GM19467 (cell line): ENCODE data around the gene DNAAF8.

ENCODE experiments used
- ATAC-seq: cut with Tn5 transposase; IDR thresholded peaks from one replicate; pipeline ENCODE4 v1.9.1; 2021; ENCODE audit warnings: mild to moderate bottlenecking, moderate library complexity; ENCODE audit not compliant: unreplicated experiment

Gene DNAAF8

DNA sequence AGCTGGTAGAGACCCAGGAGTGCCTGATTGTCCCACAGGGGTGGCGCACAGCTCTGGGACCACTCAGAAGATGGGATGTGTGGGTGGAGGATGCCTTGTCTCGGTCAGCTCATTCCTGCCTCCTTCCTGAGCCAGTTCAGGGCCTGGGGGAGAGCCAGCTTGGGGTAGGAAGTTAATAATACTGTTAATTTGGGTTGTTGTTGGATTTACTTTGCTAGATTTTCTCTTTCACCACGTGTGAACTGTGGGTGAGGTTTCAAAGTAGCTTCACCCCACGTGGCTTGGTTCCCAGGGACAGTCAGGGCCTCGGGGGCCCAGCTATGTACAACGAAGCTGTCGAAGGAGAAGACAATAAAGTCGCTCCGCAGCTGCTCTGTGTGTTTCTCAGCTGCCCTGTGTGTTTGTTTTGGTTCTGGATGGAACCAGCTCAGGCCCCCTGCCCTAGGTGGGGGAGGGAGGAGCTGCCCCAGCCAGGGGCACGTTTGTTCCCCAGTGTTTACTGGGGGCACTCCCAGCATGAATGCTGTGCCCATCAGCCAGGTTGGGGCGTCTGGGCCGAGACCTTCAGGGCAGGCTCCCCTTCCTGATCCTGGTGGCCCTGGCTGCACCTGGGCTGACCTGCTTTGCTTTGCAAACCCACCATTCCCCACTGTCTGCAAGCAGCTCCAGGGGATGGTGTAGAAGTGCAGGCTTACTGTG is 38.7 kb upstream of the DNAAF8 start:
- ATAC-seq = no peak

DNA sequence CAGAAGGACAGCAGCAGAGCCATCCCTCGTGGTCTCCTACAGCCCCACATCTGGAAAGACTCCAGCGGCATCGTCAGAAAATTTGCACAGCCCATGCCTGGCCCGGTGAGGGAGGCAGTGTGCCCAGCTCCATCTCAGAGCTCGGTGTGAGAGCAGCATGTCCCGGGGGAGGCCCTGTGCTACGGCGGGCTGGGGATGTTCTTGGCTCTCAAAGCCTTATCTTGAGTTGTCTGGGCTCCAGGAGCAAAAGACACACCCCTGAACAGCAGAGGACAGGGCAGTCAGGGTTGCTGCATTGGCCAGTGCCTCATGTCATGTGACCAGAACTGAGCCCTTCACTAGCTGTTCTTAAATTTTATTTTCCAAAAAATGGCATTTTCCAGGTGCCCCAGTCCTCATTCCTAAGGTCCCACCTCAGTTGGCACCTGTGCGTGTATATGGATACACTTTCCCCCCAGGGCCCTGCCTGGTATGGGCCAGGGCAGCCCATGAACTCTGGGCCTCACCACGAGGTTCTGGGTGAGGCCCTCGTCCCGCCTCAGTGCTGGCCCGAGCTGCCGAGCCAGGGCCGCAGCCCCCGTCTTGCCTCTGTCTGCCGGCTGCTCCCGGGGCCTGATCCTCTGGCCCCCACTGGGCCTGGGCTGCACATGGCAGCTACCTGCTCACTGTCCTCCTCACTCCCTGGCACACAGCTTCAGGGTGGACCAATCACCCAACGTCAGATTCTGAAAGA is 38.0 kb upstream of the DNAAF8 start:
- ATAC-seq = no peak

- ATAC-seq = no peak
These were observed 37.2 kb upstream of the DNAAF8 start for GRCh38 chr16:4696905-4697847.

DNA sequence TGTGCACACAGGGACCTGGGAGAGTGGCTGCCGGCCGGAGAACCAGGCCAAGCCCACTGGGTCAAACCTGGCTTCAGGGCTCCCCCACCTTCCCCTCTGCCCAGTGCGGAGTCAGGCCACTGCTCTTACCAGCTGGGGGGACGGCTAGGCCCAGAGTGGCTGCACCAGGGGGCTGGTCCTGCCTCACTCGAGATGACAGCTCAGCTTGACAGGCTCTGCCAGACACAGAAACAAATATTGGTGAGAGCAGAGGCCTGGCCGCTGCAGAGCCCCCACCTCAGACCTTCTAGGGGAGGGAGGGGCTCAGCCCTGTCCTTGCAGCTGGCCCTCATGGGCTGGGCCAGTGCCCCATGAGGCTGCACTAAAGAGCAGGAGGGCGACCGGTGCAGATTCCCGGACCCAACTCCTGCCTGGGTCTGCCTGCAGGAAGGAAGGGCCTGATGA is 36.5 kb upstream of the DNAAF8 start:
- no peak for ATAC-seq

GRCh38 chr16:4698321-4699045 is 35.9 kb upstream of the DNAAF8 start:
- ATAC-seq = no peak

- ATAC-seq = no peak
These were observed 35.2 kb upstream of the DNAAF8 start for GRCh38 chr16:4699046-4699556.

- no peak for ATAC-seq
These were observed 33.8 kb upstream of the DNAAF8 start for GRCh38 chr16:4700380-4700996.

DNA sequence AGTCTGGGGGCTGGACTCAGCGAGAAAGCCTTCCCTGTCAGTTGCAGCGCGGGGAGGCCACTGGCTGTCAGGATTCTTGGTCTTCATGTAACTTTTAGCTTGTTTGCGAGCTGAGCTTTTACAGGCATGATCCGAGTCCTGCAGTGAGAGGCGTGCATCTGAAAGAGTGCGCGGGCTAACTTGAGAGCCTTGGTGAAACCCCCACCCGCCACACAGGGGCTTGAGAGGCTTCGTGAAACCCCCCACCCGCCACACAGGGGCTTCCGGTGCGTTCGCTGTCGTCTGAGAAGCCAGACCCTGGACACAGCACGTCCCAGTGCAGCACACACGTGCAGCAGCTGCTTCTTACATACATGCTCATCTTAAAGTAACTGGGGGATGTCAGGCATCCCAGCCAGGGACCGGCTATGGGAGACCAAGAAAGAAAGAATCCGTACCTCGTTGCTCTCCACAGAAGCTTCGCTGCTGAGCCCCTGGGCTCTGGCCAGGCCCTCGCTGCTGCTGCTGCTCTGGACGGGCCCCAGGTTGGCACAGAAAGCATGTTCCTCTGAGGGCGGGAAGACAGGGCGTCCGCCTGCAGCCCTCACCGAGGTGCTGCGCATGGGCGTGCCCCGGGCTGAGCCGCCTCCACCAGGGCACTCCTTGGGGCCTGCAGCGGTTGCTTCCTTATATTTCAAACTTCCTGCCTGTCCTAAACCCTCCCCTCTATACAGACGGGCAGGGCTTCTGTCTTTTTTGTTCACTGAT is 33.2 kb upstream of the DNAAF8 start:
- ATAC-seq = no peak

DNA sequence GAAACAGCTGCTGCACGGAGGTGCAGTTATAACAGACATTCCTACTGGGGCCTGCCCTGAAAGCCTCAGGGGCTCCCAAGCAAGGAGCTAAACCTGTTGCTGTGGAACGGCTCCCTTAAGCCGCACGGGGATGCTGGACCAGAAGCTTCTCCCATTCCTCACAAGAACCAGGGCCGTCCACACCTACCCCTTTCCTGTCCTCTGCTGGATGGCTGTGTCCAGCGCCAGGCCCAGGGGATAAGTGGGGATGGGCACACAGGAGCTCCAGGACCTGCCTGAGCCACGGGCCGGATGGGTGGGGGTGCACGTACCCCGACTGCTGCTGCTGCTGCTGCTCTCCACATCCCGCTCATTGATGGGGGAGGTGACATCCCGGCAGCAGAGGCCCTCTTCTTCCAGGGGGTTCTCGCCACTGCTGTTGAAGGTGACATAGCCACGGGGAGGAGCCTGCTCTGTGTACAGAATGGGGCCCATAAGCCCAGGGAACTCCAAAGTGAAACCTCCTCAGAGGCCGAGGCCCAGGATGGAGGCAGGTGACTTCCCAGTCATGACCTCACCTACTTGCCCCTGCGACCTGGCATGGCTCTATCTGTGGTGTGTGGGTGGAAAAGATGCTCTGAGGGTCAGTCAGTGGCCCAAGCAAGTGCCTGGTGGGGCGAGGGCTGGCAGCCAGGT is 32.4 kb upstream of the DNAAF8 start:
- no peak for ATAC-seq

DNA sequence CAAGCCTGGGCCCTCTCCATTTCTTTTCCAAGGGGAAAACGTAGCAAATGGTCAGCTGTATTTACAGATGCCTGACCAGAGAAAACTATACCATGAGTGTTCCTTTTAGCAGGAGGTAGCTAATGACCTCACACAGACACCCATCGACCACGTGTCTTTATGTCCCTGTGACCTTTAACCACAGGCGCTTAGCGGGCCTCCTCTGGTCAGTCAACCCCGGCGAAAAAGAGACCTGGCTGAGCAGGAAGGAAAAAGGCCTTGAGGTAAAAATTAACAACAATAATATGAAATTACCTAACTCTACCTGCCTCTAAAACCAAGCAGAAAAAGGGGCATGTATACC is 31.9 kb upstream of the DNAAF8 start:
- ATAC-seq = no peak

- no peak for ATAC-seq
These were observed 30.4 kb upstream of the DNAAF8 start for GRCh38 chr16:4703906-4704305.

DNA sequence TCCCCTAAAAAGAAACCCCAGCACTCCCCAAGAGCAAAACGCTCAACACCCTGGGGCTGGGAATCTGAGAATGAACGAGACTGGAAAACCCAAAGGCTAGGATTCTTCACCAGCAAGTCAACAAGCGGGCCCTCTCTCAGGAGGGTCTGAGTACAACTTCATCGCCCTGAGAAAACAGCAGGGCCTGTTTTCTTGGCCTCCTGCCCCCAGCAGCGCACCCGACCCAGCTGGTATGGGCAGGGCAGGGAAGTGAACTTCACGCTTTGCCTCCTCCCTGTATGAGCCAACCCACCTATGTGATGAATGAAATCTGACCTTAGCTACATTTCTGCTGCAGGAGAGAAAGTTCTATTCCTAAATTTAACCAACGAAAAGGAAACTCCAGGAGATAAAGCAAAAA is 29.8 kb upstream of the DNAAF8 start:
- ATAC-seq = no peak

DNA sequence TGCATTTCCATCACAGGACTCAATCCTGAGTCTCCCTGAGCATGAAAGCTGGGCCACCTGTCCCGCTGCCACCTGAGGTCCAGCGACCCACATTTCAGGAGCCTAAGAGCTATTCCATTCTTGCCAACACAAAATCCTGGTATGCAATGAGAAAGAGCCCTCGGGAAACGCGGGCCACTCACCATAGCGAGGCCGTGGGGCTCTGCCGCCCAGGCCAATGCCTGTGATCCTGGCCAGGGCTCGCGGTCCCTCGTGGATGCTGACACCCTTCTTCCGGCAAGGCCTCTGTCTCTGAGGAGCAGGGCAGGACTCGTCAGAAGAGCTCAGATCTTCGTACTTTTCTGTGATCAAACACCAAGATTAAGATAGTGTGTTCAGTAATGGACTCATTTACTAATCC is 29.4 kb upstream of the DNAAF8 start:
- no peak for ATAC-seq

DNA sequence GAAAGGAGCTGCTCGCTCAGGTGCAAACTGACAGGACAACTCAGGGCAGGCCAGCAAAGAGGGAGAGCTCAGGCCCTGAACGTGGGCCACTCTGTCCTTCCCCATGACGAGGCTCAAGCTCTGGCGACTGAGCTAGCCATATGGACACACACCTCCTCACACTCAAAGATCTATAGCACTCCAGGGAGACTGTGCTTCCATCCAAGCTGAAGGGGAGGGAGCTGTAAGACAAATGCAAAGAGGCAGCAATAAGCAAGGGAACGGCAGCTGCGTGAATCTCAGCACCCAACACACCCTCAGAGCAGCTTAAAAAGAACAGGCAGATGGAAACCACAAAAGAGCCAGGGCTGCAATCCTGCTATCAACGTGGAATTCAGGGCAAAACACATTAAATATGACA is 27.5 kb upstream of the DNAAF8 start:
- no peak for ATAC-seq

GRCh38 chr16:4709481-4709880 is 24.9 kb upstream of the DNAAF8 start:
- no peak for ATAC-seq

GRCh38 chr16:4713663-4714501 is 20.5 kb upstream of the DNAAF8 start:
- ATAC-seq = no peak

- ATAC-seq = no peak
These were observed 19.3 kb upstream of the DNAAF8 start for GRCh38 chr16:4714996-4715395.

DNA sequence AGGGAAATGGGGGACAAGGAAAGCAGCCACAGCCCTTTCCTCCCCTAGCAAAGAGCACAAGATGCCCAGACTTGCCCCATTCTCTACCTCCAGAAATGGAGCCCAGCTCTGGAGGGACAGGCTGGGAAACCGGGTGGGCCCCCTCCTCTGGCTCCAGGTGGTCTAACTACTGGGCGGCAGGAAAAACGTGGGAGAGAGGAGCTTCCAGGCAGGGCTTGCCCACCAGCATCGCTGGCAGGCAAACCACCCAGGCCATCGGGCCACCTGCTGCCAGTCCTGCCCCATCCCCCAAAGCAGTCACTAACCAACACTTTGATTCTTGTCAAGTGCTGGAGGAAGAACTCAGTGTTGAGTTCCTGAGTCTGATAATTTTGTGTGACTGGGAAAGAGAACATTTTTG is 15.9 kb upstream of the DNAAF8 start:
- no peak for ATAC-seq
